NOMO-1 treated with dmso at 0.1 percent for 144 hours (cell line): ENCODE results near the gene SUPT4H1.

ENCODE experiments used
- DNase-seq: peaks from one replicate; lab custom pipeline; 2025; ENCODE audit not compliant: unreplicated experiment; lab: John Stamatoyannopoulos, UW

The SUPT4H1 gene

GRCh38 chr17:58320163-58320558, 31.8 kb downstream of the SUPT4H1 start:
- no peak for DNase-seq

DNA sequence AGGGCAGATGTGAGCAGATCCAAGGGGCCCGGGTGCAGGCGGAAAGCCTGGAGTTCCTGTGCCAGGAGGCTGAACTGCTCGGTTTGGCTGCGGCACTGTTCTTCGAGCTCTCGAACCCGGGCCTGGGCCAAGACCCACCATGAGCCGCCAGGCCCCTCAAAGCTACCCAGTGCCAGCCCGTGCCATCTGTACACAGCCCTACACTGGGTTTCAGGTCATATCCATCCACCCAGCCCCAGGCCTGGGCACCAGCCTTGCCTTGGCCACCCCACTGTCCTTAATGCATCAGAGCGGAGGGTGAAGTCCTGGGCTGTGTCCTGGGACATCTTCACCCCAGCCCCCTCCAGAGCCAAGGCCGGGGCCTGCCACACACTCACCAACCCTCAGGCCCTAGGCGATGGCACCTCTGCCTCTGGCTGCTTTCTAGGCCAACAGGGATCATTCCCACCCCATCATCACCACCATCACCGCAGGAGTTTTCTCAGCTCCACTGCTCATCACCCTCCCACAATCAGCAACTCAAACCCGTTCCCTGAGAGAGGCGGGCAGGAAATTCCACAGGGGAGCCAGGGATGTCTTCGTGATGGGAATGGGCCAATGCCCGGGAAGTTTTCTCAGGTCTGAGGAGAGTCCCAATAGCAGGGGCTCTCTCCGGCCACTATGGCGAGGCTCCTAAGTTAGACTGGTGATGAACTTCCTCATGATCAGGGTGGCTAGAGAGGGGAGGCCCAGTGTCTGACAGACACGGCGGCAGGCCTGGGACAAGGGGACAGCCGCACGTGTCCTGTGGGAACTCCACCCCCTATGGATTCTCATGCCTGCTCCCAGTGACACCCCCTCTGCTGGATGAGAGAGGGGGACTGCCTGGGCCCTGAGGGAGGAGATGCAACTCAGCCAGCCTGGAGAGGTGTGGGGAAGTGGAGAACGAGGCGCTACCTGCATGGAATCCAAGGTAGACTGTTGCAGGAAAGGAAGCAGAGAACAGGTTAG, 32.5 kb downstream of the SUPT4H1 start:
- no peak for DNase-seq

GRCh38 chr17:58318627-58319172, 33.3 kb downstream of the SUPT4H1 start:
- no peak for DNase-seq

GRCh38 chr17:58318065-58318481, 33.9 kb downstream of the SUPT4H1 start:
- no peak for DNase-seq

DNA sequence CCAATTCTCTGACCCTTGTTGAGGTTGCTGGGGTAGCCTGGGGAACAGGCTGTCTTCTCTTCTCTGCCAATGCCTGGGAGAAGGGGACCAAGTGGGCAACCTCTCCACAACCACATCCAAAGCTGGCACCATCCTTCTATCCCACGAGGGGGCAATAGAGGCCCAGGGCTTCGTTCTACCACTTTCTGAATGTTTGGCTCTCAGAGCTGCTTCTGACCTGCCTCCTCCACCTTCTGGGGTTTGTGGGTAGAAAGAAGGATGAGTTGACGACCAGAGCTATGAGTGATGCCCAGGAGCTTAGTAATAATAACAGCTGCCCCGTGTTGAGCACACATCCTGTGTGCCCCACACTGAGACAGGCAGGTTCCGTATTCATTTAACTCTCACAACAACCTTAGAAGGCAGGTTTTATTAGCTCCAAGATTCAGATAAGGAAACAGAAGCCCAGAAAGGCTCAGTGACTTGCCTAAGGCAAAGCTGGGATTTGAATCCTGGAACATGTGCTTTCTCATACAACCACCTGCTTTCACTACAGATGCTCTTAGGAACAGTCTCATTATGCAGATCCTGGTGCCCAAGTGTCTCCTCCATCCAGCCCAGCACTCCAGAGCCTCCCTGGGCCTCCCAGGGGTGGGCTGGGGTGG, 34.5 kb downstream of the SUPT4H1 start:
- peak; percentile 60 for DNase-seq

GRCh38 chr17:58316260-58316960, 35.6 kb downstream of the SUPT4H1 start:
- DNase-seq = no peak

- no peak for DNase-seq
Observed at GRCh38 chr17:58315750-58316149, 36.3 kb downstream of the SUPT4H1 start.

DNA sequence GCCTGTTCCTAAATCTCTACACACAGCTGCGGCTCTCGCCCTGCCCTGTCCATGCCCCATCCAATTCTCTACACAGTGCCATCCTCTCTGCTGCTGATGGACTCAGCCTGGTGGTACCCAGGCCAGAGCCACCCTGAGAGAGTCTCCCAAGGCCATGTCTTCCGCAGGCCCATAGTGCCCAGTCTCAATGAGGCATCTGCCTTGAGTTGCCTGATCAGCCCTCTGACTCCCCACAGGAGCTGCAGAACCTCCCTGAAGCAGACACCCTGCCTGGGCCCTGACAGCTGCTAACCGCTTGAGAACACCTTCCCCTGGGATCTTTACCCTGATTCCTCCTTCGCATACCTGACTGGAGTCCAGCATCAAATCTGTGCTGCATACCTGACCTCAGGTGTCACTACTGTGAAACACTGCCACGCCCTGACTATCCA, 36.7 kb downstream of the SUPT4H1 start:
- no peak for DNase-seq

- DNase-seq = no peak
Observed at GRCh38 chr17:58314706-58315015, 37.3 kb downstream of the SUPT4H1 start.

- DNase-seq = no peak
Observed at GRCh38 chr17:58313815-58314705, 37.9 kb downstream of the SUPT4H1 start.

GRCh38 chr17:58312829-58313228, 39.2 kb downstream of the SUPT4H1 start:
- no peak for DNase-seq

GRCh38 chr17:58312021-58312630, 39.9 kb downstream of the SUPT4H1 start:
- no peak for DNase-seq

DNA sequence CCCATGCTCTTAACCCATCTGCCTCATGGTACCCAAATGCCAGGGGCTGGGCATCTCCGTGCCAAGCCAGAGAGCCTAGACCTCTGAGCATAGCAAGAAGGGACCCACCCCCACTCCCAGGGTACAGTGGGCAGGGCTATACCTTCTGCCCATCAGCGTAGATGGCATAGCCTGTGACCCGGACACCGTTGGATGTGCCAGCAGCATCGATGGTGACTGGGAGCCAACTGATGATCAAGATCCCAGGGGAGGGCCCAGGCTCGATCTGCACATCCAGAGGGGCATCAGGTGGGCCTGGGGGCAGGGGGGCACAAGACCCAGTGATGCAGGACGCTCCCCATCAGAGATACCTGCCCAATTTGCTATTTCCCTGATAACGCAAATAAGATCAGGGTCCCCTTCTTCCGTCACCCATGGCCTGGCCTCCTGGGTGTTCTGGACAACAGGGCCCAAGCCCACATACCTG, 40.5 kb downstream of the SUPT4H1 start:
- no peak for DNase-seq

DNA sequence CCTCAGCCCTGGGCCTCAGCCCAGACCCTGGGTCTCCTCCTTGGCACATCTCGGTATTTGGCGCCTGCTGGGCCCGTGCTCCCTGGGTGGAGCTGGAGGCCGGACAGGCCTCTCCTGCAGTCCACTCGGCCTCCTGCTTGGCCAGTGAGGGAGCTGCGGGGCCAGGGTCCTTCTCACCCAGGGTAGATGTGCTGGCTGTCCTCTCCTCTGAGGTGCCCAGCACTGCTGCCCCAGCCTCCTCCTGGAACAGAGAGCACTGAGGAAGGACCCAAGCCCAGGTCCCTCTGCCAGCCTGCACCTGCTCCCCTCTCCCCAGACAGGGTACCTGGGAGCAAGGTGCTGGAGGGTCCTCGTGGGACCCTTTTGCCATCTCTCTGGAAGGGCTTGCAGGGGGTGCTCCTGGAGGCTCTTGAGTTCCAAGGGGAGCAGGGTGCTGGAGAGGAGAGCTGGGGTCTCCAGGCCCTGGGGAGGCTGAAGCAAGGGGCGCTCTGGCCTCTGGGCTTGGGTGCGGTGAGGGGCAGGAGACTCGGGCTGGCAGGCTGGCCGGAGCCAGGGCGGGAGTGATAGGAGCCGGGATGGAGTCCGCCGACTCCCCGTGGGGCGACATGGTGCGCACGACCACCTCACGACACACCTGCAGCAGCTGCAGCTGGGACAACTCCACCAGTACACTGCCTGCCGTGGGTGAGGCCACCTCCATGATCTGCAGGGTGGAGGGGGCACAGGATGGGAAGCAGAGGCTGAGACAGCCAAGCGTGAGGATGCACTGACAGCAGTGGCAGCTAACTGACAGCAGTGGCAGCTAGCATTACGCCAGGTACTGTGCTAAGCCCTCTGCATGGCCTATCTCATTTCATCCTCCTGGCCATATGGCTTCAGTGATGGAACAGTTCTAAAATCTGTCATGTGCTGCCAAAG, 41.2 kb downstream of the SUPT4H1 start:
- DNase-seq = no peak

- no peak for DNase-seq
Observed at GRCh38 chr17:58309918-58310259, 42.1 kb downstream of the SUPT4H1 start.

- no peak for DNase-seq
Observed at GRCh38 chr17:58308985-58309917, 42.8 kb downstream of the SUPT4H1 start.

GRCh38 chr17:58308173-58308984, 43.6 kb downstream of the SUPT4H1 start:
- DNase-seq = no peak
